NCI-H2227 (cell line): ENCODE data around the gene PET100.

Experiments used
- DNase-seq: peaks from one replicate; lab custom pipeline; 2025; ENCODE audit not compliant: unreplicated experiment; lab: John Stamatoyannopoulos, UW

Gene PET100

GRCh38 chr19:7677669-7678311, 48.2 kb downstream of the PET100 start:
- DNase-seq = no peak

GRCh38 chr19:7678971-7679751, 49.6 kb downstream of the PET100 start:
- DNase-seq = no peak

- DNase-seq = no peak
These were observed 50.4 kb downstream of the PET100 start for GRCh38 chr19:7679771-7680605.

GRCh38 chr19:7680606-7681339, 51.2 kb downstream of the PET100 start, which contains the start of gene TRAPPC5:
Gene TRAPPC5 (plus strand): TSS chr19:7680833. CDS start chr19:7682254, 1,421 bp downstream.
- peak; percentile 90 for DNase-seq
